Smooth muscle cell (in vitro differentiated cells): ENCODE measurements around the gene S100A13. TPM values are rescaled to one million over a fixed set of nuclear protein-coding genes. Genes with fewer than 3 reads are reported as not detected.
A peak's percentile ranks its signal among the peaks of the same experiment; 100 is the strongest.

Experiments
- DNase-seq: peaks from one replicate; lab custom pipeline; 2025; ENCODE audit not compliant: unreplicated experiment; lab: John Stamatoyannopoulos, UW
- H2AFZ ChIP-seq: fragments of 200-600 bp; sonication (generic); 2 replicates; pipeline ENCODE4 v1.6.0; 2016; ENCODE audit warnings: antibody characterized with exemption, low read depth, mild to moderate bottlenecking
- H3F3A ChIP-seq: fragments of 200-600 bp; sonication (generic); 2 replicates; pipeline ENCODE4 v1.6.0; 2017; ENCODE audit warnings: antibody characterized with exemption, low read depth
- H3K27ac ChIP-seq: fragments of 200-600 bp; sonication (generic); 2 replicates; pipeline ENCODE4 v1.5.1; 2016; ENCODE audit warnings: low read depth, mild to moderate bottlenecking
- H3K27me3 ChIP-seq: fragments of 200-600 bp; sonication (generic); 2 replicates; pipeline ENCODE4 v1.6.1; 2016; ENCODE audit warnings: low read depth, mild to moderate bottlenecking
- H3K36me3 ChIP-seq: fragments of 200-600 bp; sonication (generic); 2 replicates; pipeline ENCODE4 v1.5.1; 2016; ENCODE audit warnings: low read depth
- H3K4me1 ChIP-seq: fragments of 200-600 bp; sonication (generic); 2 replicates; pipeline ENCODE4 v1.5.1; 2016; ENCODE audit warnings: low read depth
- H3K4me2 ChIP-seq: fragments of 200-600 bp; sonication (generic); 2 replicates; pipeline ENCODE4 v1.6.0; 2016; ENCODE audit warnings: mild to moderate bottlenecking
- H3K4me3 ChIP-seq: fragments of 200-600 bp; sonication (generic); 2 replicates; pipeline ENCODE4 v1.5.1; 2016; ENCODE audit warnings: mild to moderate bottlenecking
- H3K79me2 ChIP-seq: fragments of 200-600 bp; sonication (generic); 2 replicates; pipeline ENCODE4 v1.6.0; 2016; ENCODE audit warnings: low read depth, mild to moderate bottlenecking
- H3K9ac ChIP-seq: fragments of 200-600 bp; sonication (generic); 2 replicates; pipeline ENCODE4 v1.6.0; 2016; ENCODE audit warnings: low read depth
- H3K9me3 ChIP-seq: fragments of 200-600 bp; sonication (generic); replicated peaks from 2 replicates; pipeline ENCODE4 v1.5.1; 2016; ENCODE audit warnings: low read depth
- H4K20me1 ChIP-seq: fragments of 200-600 bp; sonication (generic); 2 replicates; pipeline ENCODE4 v1.6.0; 2016; ENCODE audit warnings: low read depth
- CTCF ChIP-seq: fragments of 200-600 bp; sonication (generic); IDR thresholded peaks from 2 replicates; pipeline ENCODE4 v1.5.1; 2017; ENCODE audit warnings: borderline replicate concordance, mild to moderate bottlenecking, antibody characterized with exemption; ENCODE audit not compliant: insufficient read depth, poor library complexity, severe bottlenecking
- WGBS: methylation state at CpG from one replicate; pipeline ENCODE4 v1.1.7; 2016; ENCODE audit warnings: low lambda C conversion rate; 5-methylcytosine and 5-hydroxymethylcytosine counted together
- polyA plus RNA-seq: library from polyadenylated mRNA; unstranded; fragments of >200 nt; fragmentation: Nextera tagmentation; extraction: Ambion mirVana; gene quantifications from 2 replicates; pipeline ENCODE4 v1.2.1, GENCODE V29; 2016
- total RNA-seq: library from RNA; depleted of rRNA; stranded (reverse); fragments of >200 nt; gene quantifications from 2 replicates; pipeline ENCODE4 v1.2.3, GENCODE V29; 2014

S100A13 gene
- total and polyA plus RNA-seq, 2 experiments from 2014 or later = 158 to 498 TPM

GRCh38 chr1:153629971-153630370, 2.7 kb upstream of the S100A13 start:
- H3K27ac ChIP-seq = peak overlapping the region; percentile 24

GRCh38 chr1:153629343-153629665, 2.0 kb upstream of the S100A13 start:
- peak overlapping the region; percentile 24 for H3K27ac ChIP-seq
- H3K9me3 ChIP-seq = no peaks in the 10 kb centered on the region
- H3K9ac ChIP-seq = no peak overlapping the region
- no peak overlapping the region for H2AFZ ChIP-seq
- no peaks in the 10 kb centered on the region for H3K27me3 ChIP-seq
- H3K79me2 ChIP-seq = peaks cover 8% of the 10 kb centered on the region
- H3F3A ChIP-seq = no peaks in the 10 kb centered on the region
- no peaks in the 10 kb centered on the region for H3K36me3 ChIP-seq
- WGBS = 96% methylated on average over 5 of the region's 5 CpGs
- TF ChIP-seq CTCF = no peak
- H4K20me1 ChIP-seq = no peaks in the 10 kb centered on the region
- no peak for DNase-seq
- H3K4me2 ChIP-seq = peak overlapping the region; percentile 13
- H3K4me1 ChIP-seq = peaks cover 17% of the 10 kb centered on the region
- no peak overlapping the region for H3K4me3 ChIP-seq

More at GRCh38 chr1:153629971-153630370, 2.7 kb upstream of the S100A13 start:
- no peak for DNase-seq
- Histone ChIP-seq H2AFZ (no peak overlapping the region), H3K4me3 (no peak overlapping the region), H3K4me1 (peaks cover 18% of the 10 kb centered on the region), H3K36me3 (no peaks in the 10 kb centered on the region), H3K79me2 (peaks cover 15% of the 10 kb centered on the region), H4K20me1 (peaks cover 7% of the 10 kb centered on the region), H3K27me3 (no peaks in the 10 kb centered on the region), H3K4me2 (peak overlapping the region; percentile 13), H3F3A (no peaks in the 10 kb centered on the region), H3K9ac (no peak overlapping the region), H3K9me3 (no peaks in the 10 kb centered on the region)
- 50% methylated on average over 1 of the region's 1 CpG for WGBS
- TF ChIP-seq CTCF = no peak

GRCh38 chr1:153628638-153629342, 1.5 kb upstream of the S100A13 start:
- DNase-seq = no peak
- Histone ChIP-seq H3K27me3 (no peaks in the 10 kb centered on the region), H3K27ac (peak overlapping the region; percentile 24), H3K4me1 (peaks cover 17% of the 10 kb centered on the region), H4K20me1 (no peaks in the 10 kb centered on the region), H2AFZ (no peak overlapping the region), H3F3A (no peaks in the 10 kb centered on the region), H3K36me3 (peaks cover under 1% of the 10 kb centered on the region), H3K79me2 (peaks cover 6% of the 10 kb centered on the region), H3K4me3 (no peak overlapping the region), H3K9me3 (no peaks in the 10 kb centered on the region), H3K9ac (no peak overlapping the region), H3K4me2 (no peak overlapping the region)
- WGBS = 93% methylated on average over 6 of the region's 6 CpGs
- no peak for TF ChIP-seq CTCF
